PC-3 (cell line): ENCODE results near the gene KCNC1. TPM values are rescaled to one million over a fixed set of nuclear protein-coding genes. Genes with fewer than 3 reads are reported as not detected.

Source experiments
- ATAC-seq: fragments of 200-7000 bp; cut with Tn5 transposase; 2 replicates; pipeline ENCODE4 v1.9.1; 2020; ENCODE audit warnings: mild to moderate bottlenecking, moderate library complexity
- BruUV-seq: library from RNA; stranded (reverse); fragments of 400-500 nt; replicated peaks from 2 replicates; lab custom pipeline; 2021; lab: Mats Ljungman, UMichigan
- CTCF ChIA-PET: fragments of 300-600 bp; sonication (Branson Sonifier 250); formaldehyde crosslinking; loops from one replicate; lab custom pipeline; 2022; ENCODE audit warnings: antibody characterized with exemption; lab: Charles Lee
- POLR2A ChIA-PET: fragments of 300-600 bp; sonication (Branson Sonifier 250); formaldehyde crosslinking; loops from one replicate; lab custom pipeline; 2022; ENCODE audit warnings: antibody characterized with exemption; ENCODE audit not compliant: unreplicated experiment; lab: Charles Lee
- DNase-seq: peaks from one replicate; pipeline ENCODE4 v3.0.0-alpha.2; 2015
- H2AFZ ChIP-seq: fragments of 300-600 bp; sonication (generic); 2 replicates; pipeline ENCODE4 v1.6.0; 2016; ENCODE audit warnings: antibody characterized with exemption, low read length
- H3F3A ChIP-seq: fragments of 300-600 bp; sonication (generic); one replicate; pipeline ENCODE4 v1.6.0; 2017; ENCODE audit warnings: antibody characterized with exemption, low read length, control low read depth, mild to moderate bottlenecking; ENCODE audit not compliant: unreplicated experiment
- H3K27ac ChIP-seq: fragments of 300-600 bp; sonication (generic); 2 replicates; pipeline ENCODE4 v1.5.1; 2016; ENCODE audit warnings: mild to moderate bottlenecking, low read length
- H3K27me3 ChIP-seq: fragments of 300-600 bp; sonication (generic); 2 replicates; pipeline ENCODE4 v1.6.1; 2016; ENCODE audit warnings: low read length, mixed read lengths
- H3K36me3 ChIP-seq: fragments of 300-600 bp; sonication (generic); 2 replicates; pipeline ENCODE4 v1.6.1; 2016; ENCODE audit warnings: low read depth, mixed run types, low read length, mixed read lengths
- H3K4me1 ChIP-seq: fragments of 300-600 bp; sonication (generic); 2 replicates; pipeline ENCODE4 v1.5.1; 2016; ENCODE audit warnings: low read length; ENCODE audit not compliant: insufficient read depth
- H3K4me2 ChIP-seq: fragments of 300-600 bp; sonication (generic); 2 replicates; pipeline ENCODE4 v1.6.0; 2016; ENCODE audit warnings: low read length
- H3K4me3 ChIP-seq: fragments of 300-600 bp; sonication (generic); 2 replicates; pipeline ENCODE4 v1.5.1; 2016; ENCODE audit warnings: mild to moderate bottlenecking, low read length, mixed read lengths
- H3K79me2 ChIP-seq: fragments of 300-600 bp; sonication (generic); 2 replicates; pipeline ENCODE4 v1.6.1; 2017; ENCODE audit warnings: low read length, mixed read lengths
- H3K9ac ChIP-seq: fragments of 300-600 bp; sonication (generic); 2 replicates; pipeline ENCODE4 v1.6.0; 2016; ENCODE audit warnings: mild to moderate bottlenecking, low read length
- H3K9me2 ChIP-seq: fragments of 300-600 bp; sonication (generic); replicated peaks from 2 replicates; pipeline ENCODE4 v1.6.1; 2016; ENCODE audit warnings: mixed run types, low read length, mixed read lengths
- H3K9me3 ChIP-seq: fragments of 300-600 bp; sonication (generic); 2 replicates; pipeline ENCODE4 v1.6.1; 2016; ENCODE audit warnings: low read length, mixed read lengths
- H4K20me1 ChIP-seq: fragments of 300-600 bp; sonication (generic); 2 replicates; pipeline ENCODE4 v1.6.1; 2016; ENCODE audit warnings: low read length, mixed read lengths
- EZH2 ChIP-seq: fragments of 300-600 bp; sonication (generic); IDR thresholded peaks from one replicate; pipeline ENCODE4 v1.6.1; 2017; ENCODE audit warnings: antibody characterized with exemption, mild to moderate bottlenecking, low read length; ENCODE audit not compliant: unreplicated experiment
- EZH2phosphoT487 ChIP-seq: fragments of 300-600 bp; sonication (generic); IDR thresholded peaks from 2 replicates; pipeline ENCODE4 v1.6.1; 2018; ENCODE audit warnings: mild to moderate bottlenecking, antibody characterized with exemption, low read length, borderline replicate concordance
- intact Hi-C: fragments of 100-400 bp; cut with micrococcal nuclease; formaldehyde crosslinking; loops from 2 replicates; pipeline ENCODE4 v1.9.0; 2023
- total RNA-seq: library from RNA; depleted of rRNA; stranded (reverse); fragments of >200 nt; gene quantifications from 2 replicates; pipeline ENCODE4 v1.2.3, GENCODE V29; 2014
- TF ChIP-seq, protein P1 (sequence below): fragments of 300-600 bp; sonication (generic); conservative IDR thresholded peaks from 2 replicates; pipeline ENCODE4 v1.5.1; 2017; ENCODE audit warnings: antibody characterized with exemption, low read depth, mild to moderate bottlenecking, low read length

KCNC1 gene
- total RNA-seq, 1 experiment from 2014 or later, result not detected

DNA sequence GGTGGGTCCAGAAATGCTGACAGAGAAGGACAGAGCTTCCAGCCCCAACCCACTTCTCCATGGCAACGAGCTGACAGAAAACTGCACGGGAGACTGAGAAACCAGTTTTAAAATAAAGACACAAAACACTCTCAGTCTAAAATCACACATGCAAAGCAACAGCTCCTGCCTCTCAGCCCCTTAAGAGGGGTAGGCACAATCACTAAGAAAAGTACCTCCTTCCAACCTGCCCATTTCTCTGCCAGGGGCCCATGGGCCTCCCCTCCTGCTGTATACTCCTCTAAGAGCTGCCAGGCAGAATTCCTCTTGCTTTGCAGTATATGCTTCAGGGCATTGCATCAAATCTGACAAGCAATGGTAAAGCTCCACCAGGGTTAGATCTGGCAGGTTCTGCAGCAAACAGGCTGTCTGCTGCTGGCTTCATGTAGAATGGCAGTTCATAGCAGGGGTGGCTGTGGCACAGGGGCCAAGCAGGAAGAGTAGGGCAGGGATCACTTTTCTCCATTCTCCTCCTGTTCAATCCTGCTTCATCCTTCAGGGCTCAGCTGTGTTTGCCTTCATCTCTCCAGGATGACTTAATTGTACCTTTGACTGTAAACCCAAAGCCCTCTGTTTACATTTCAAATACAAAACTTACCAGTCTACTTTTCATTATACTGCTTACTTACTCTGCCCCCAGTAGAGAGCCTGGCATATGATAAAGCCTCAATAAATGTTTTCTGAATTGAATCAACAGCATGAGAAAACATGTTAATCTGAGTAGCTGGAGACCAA, 77.7 kb downstream of the KCNC1 start:
- Histone ChIP-seq H4K20me1 (no peaks in the 10 kb centered on the region), H3K9me3 (no peaks in the 10 kb centered on the region), H3K4me3 (no peak overlapping the region), H3F3A (no peaks in the 10 kb centered on the region), H3K4me2 (peak overlapping the region; percentile 21; the same call in 1 of the 2 replicates), H3K9ac (no peak overlapping the region), H2AFZ (no peak overlapping the region), H3K36me3 (no peaks in the 10 kb centered on the region), H3K4me1 (peaks cover 38% of the 10 kb centered on the region), H3K27ac (peak overlapping the region; percentile 17; the same call in 1 of the 2 replicates), H3K9me2 (no peaks in the 10 kb centered on the region), H3K27me3 (no peaks in the 10 kb centered on the region), H3K79me2 (no peaks in the 10 kb centered on the region)
- ChIA-PET CTCF (no interaction called here), POLR2A (no interaction called here)
- DNase-seq (peak; percentile 40), ATAC-seq (peak; percentile 52)
- intact Hi-C loops, result no loop called here
- no peak for TF ChIP-seq EZH2phosphoT487
- TF ChIP-seq, protein P1, sequence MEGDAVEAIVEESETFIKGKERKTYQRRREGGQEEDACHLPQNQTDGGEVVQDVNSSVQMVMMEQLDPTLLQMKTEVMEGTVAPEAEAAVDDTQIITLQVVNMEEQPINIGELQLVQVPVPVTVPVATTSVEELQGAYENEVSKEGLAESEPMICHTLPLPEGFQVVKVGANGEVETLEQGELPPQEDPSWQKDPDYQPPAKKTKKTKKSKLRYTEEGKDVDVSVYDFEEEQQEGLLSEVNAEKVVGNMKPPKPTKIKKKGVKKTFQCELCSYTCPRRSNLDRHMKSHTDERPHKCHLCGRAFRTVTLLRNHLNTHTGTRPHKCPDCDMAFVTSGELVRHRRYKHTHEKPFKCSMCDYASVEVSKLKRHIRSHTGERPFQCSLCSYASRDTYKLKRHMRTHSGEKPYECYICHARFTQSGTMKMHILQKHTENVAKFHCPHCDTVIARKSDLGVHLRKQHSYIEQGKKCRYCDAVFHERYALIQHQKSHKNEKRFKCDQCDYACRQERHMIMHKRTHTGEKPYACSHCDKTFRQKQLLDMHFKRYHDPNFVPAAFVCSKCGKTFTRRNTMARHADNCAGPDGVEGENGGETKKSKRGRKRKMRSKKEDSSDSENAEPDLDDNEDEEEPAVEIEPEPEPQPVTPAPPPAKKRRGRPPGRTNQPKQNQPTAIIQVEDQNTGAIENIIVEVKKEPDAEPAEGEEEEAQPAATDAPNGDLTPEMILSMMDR, result no peak
- TF ChIP-seq EZH2, result no peak
- no TSS peak for BruUV-seq

DNA sequence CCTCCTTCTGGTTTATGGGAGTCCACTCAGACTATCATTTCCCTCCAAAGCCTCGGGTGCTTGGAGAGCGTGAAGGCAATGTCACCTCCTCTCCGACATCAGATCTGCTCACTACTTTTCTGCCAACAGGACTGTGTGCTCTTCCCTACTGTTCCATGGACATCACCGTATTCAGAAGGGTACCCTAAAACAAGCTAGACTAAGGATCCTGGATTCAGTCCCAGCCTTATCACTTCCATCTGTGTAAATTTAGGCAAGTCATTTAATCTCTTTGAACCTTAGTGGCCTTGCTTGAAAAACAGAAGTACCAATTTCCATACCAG, 78.2 kb downstream of the KCNC1 start:
- no peak overlapping the region for H3K9ac ChIP-seq
- TF ChIP-seq EZH2, result no peak
- no peak for TF ChIP-seq EZH2phosphoT487
- TF ChIP-seq, protein P1, result no peak
- H3K4me3 ChIP-seq, result no peak overlapping the region
- H4K20me1 ChIP-seq, result no peaks in the 10 kb centered on the region
- H3K36me3 ChIP-seq, result no peaks in the 10 kb centered on the region
- H3F3A ChIP-seq, result no peaks in the 10 kb centered on the region
- CTCF ChIA-PET, result no interaction called here
- H3K4me1 ChIP-seq, result peaks cover 38% of the 10 kb centered on the region
- no peak overlapping the region for H2AFZ ChIP-seq
- no TSS peak for BruUV-seq
- H3K79me2 ChIP-seq, result no peaks in the 10 kb centered on the region
- no peaks in the 10 kb centered on the region for H3K9me3 ChIP-seq
- ATAC-seq, result no peak
- H3K27me3 ChIP-seq, result no peaks in the 10 kb centered on the region
- no peak for DNase-seq
- POLR2A ChIA-PET, result no interaction called here
- intact Hi-C loops, result no loop called here
- peak overlapping the region; percentile 17; the same call in 1 of the 2 replicates for H3K27ac ChIP-seq
- H3K4me2 ChIP-seq, result peak overlapping the region; percentile 21; the same call in 1 of the 2 replicates
- H3K9me2 ChIP-seq, result no peaks in the 10 kb centered on the region
